Measurements from ENCODE around the gene SERPINB6. TPM values are rescaled to one million over a fixed set of nuclear protein-coding genes. Genes with fewer than 3 reads are reported as not detected.
"Not testable (repeated sequence)": the region's sequence is repeated elsewhere in the genome, so short reads cannot be mapped to it uniquely, and the experiment has no call there.

SERPINB6 gene
- total and polyA plus RNA-seq, 4 donors = 24.0 to 32.4 (median 31.8) TPM

DNA sequence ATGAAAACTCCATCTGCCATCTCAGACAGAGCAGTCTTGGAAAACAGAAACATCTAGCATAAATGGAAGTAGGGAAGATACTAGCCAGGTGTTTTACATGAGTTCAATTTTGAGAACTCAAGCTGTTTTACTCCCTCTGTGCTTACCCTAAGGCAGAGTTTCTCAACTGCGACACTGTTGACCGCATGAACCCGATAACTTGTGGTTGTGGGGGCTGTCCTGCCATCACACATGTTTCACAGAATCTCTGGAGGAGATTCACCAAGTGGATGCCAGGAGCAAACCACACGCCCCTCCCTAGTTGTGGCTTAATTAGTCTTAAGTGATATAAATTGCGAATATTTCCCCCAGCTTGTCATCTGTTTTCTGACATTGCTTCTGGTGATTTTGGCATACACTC, 2.3 kb upstream of the SERPINB6 start:
- no peak overlapping the region for H3K9ac ChIP-seq (ENCODE audit: low read depth in 1 of 2, low read length in 2 of 2)

DNA sequence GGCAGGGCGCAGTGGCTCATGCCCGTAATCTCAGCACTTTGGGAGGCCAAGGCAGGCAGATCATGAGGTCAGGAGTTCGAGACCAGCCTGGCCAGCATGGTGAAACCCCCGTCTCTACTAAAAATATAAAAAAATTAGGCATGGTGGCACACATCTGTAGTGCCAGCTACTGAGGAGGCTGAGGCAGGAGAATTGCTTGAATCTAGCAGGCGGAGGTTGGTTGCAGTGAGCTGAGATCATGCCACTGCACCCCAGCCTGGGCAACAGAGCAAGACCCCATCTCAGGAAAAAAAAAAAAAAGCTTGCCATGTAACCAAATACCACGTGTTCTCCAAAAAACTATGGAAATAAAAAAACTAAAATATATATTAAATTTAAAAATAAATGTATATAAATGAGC, 1.8 kb upstream of the SERPINB6 start:
- WGBS = 97% methylated on average over 6 of the region's 6 CpGs
- not testable (repeated sequence) for H3K27ac ChIP-seq (ENCODE audit: low read depth in 1 of 2, low read length in 2 of 2); H3K4me3 ChIP-seq (ENCODE audit: low read depth in 1 of 3, low read length in 3 of 3)

More for the DNA sequence above, 2.3 kb upstream of the SERPINB6 start:
- Histone ChIP-seq H3K4me1 (ENCODE audit: control insufficient read depth in 4 of 4, insufficient read depth in 4 of 4, low read length in 3 of 4) (peaks cover 3 to 19% (median 7%) of the 10 kb centered on the region in 4 donors), H3K9me3 (ENCODE audit: control insufficient read depth in 4 of 4, low read length in 3 of 4) (no peaks in the 10 kb centered on the region), H3K36me3 (ENCODE audit: control insufficient read depth in 4 of 4, insufficient read depth in 3 of 4, low read depth in 1 of 4, low read length in 3 of 4) (no peaks in the 10 kb centered on the region), H3K27me3 (ENCODE audit: control insufficient read depth in 4 of 4, insufficient read depth in 4 of 4, low read length in 3 of 4) (no peaks in the 10 kb centered on the region), H3K27ac (ENCODE audit: low read depth in 1 of 2, low read length in 2 of 2) (no peak overlapping the region), H3K4me3 (ENCODE audit: low read depth in 1 of 3, low read length in 3 of 3) (no peak overlapping the region)
- no peak for TF ChIP-seq RXRA (IDR thresholded peaks at IDR 0.05)
- TF ChIP-seq RAD21 (IDR thresholded peaks at IDR 0.05) = no peak
- TF ChIP-seq, protein P1, sequence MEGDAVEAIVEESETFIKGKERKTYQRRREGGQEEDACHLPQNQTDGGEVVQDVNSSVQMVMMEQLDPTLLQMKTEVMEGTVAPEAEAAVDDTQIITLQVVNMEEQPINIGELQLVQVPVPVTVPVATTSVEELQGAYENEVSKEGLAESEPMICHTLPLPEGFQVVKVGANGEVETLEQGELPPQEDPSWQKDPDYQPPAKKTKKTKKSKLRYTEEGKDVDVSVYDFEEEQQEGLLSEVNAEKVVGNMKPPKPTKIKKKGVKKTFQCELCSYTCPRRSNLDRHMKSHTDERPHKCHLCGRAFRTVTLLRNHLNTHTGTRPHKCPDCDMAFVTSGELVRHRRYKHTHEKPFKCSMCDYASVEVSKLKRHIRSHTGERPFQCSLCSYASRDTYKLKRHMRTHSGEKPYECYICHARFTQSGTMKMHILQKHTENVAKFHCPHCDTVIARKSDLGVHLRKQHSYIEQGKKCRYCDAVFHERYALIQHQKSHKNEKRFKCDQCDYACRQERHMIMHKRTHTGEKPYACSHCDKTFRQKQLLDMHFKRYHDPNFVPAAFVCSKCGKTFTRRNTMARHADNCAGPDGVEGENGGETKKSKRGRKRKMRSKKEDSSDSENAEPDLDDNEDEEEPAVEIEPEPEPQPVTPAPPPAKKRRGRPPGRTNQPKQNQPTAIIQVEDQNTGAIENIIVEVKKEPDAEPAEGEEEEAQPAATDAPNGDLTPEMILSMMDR (IDR thresholded peaks at IDR 0.05; ENCODE audit: low read depth, low read length, missing input control) = no peak
- no peak for TF ChIP-seq GABPA (IDR thresholded peaks at IDR 0.05 in 1 of 2, conservative IDR thresholded peaks at IDR 0.05 in 1 of 2)
- TF ChIP-seq, protein P2, sequence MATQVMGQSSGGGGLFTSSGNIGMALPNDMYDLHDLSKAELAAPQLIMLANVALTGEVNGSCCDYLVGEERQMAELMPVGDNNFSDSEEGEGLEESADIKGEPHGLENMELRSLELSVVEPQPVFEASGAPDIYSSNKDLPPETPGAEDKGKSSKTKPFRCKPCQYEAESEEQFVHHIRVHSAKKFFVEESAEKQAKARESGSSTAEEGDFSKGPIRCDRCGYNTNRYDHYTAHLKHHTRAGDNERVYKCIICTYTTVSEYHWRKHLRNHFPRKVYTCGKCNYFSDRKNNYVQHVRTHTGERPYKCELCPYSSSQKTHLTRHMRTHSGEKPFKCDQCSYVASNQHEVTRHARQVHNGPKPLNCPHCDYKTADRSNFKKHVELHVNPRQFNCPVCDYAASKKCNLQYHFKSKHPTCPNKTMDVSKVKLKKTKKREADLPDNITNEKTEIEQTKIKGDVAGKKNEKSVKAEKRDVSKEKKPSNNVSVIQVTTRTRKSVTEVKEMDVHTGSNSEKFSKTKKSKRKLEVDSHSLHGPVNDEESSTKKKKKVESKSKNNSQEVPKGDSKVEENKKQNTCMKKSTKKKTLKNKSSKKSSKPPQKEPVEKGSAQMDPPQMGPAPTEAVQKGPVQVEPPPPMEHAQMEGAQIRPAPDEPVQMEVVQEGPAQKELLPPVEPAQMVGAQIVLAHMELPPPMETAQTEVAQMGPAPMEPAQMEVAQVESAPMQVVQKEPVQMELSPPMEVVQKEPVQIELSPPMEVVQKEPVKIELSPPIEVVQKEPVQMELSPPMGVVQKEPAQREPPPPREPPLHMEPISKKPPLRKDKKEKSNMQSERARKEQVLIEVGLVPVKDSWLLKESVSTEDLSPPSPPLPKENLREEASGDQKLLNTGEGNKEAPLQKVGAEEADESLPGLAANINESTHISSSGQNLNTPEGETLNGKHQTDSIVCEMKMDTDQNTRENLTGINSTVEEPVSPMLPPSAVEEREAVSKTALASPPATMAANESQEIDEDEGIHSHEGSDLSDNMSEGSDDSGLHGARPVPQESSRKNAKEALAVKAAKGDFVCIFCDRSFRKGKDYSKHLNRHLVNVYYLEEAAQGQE (IDR thresholded peaks at IDR 0.05) = no peak
- TF ChIP-seq JUND (IDR thresholded peaks at IDR 0.05) = no peak
- TF ChIP-seq, protein P3, sequence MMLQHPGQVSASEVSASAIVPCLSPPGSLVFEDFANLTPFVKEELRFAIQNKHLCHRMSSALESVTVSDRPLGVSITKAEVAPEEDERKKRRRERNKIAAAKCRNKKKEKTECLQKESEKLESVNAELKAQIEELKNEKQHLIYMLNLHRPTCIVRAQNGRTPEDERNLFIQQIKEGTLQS (IDR thresholded peaks at IDR 0.05) = no peak
- TF ChIP-seq HNF4G (IDR thresholded peaks at IDR 0.05) = no peak
- TF ChIP-seq FOXA2 (IDR thresholded peaks at IDR 0.05) = no peak
- no peak for TF ChIP-seq FOXA1 (IDR thresholded peaks at IDR 0.05)
- TF ChIP-seq NR2F2 (IDR thresholded peaks at IDR 0.05) = no peak
- no peak for TF ChIP-seq SP1 (IDR thresholded peaks at IDR 0.05)
- TF ChIP-seq YY1 (IDR thresholded peaks at IDR 0.05) = no peak
- no peak for TF ChIP-seq EGR1 (IDR thresholded peaks at IDR 0.05; ENCODE audit: low read depth in 2 of 2)
- no peak for DNase-seq (ENCODE audit: low spot score)
- WGBS = 82% methylated on average over 5 of the region's 5 CpGs

DNA sequence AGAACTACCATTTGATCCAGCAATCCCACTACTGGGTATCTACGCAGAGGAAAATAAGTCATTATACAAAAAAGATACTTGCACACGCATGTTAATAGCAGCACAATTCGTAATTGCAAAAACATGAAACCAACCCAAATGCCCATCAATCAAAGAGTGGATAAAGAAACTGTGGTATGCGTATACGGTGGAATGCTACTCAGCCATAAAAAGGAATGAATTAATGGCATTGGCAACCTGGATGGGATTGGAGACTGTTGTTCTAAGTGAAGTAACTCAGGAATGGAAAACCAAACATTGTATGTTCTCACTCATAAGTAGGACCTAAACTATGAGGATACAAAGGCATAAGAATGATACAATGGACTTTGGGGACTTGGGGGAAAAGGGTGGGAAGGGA, 1.3 kb upstream of the SERPINB6 start:
- not testable (repeated sequence) for H3K4me3 ChIP-seq (ENCODE audit: low read depth in 1 of 3, low read length in 3 of 3); H3K36me3 ChIP-seq (ENCODE audit: control insufficient read depth in 4 of 4, insufficient read depth in 3 of 4, low read depth in 1 of 4, low read length in 3 of 4); H3K9ac ChIP-seq (ENCODE audit: low read depth in 1 of 2, low read length in 2 of 2); DNase-seq (ENCODE audit: low spot score); H3K27me3 ChIP-seq (ENCODE audit: control insufficient read depth in 4 of 4, insufficient read depth in 4 of 4, low read length in 3 of 4); H3K9me3 ChIP-seq (ENCODE audit: control insufficient read depth in 4 of 4, low read length in 3 of 4); H3K27ac ChIP-seq (ENCODE audit: low read depth in 1 of 2, low read length in 2 of 2)
- peaks cover 3 to 19% (median 7%) of the 10 kb centered on the region in 4 donors for H3K4me1 ChIP-seq (ENCODE audit: control insufficient read depth in 4 of 4, insufficient read depth in 4 of 4, low read length in 3 of 4)
- WGBS = over 99% methylated on average over 5 of the region's 5 CpGs

More for the DNA sequence above, 1.8 kb upstream of the SERPINB6 start:
- not testable (repeated sequence) for H3K9ac ChIP-seq (ENCODE audit: low read depth in 1 of 2, low read length in 2 of 2); DNase-seq (ENCODE audit: low spot score); H3K27me3 ChIP-seq (ENCODE audit: control insufficient read depth in 4 of 4, insufficient read depth in 4 of 4, low read length in 3 of 4); H3K36me3 ChIP-seq (ENCODE audit: control insufficient read depth in 4 of 4, insufficient read depth in 3 of 4, low read depth in 1 of 4, low read length in 3 of 4); H3K9me3 ChIP-seq (ENCODE audit: control insufficient read depth in 4 of 4, low read length in 3 of 4)
- H3K4me1 ChIP-seq (ENCODE audit: control insufficient read depth in 4 of 4, insufficient read depth in 4 of 4, low read length in 3 of 4) = peaks cover 3 to 19% (median 7%) of the 10 kb centered on the region in 4 donors

DNA sequence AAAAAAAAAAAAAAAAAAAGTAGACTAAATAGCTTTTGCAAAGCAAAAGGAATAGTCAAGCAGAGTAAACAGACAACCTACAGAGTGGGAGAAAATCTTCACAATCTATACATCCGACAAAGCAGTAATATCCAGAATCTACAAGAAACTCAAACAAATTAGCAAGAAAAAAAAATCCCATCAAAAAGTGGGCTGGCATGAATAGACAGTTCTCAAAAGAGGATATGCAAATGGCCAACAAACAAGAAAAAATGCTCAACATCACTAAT, 786 bp upstream of the SERPINB6 start:
- 74% methylated on average over 1 of the region's 1 CpG for WGBS
- peak overlapping the region in 2 of 3 donors; percentile 71 to 98 for H3K4me3 ChIP-seq (ENCODE audit: low read depth in 1 of 3, low read length in 3 of 3)
- peak overlapping the region in 1 of 2 donors; percentile 26 for H3K9ac ChIP-seq (ENCODE audit: low read depth in 1 of 2, low read length in 2 of 2)
- not testable (repeated sequence) for H3K9me3 ChIP-seq (ENCODE audit: control insufficient read depth in 4 of 4, low read length in 3 of 4); H3K36me3 ChIP-seq (ENCODE audit: control insufficient read depth in 4 of 4, insufficient read depth in 3 of 4, low read depth in 1 of 4, low read length in 3 of 4); H3K27me3 ChIP-seq (ENCODE audit: control insufficient read depth in 4 of 4, insufficient read depth in 4 of 4, low read length in 3 of 4); DNase-seq (ENCODE audit: low spot score)
- H3K27ac ChIP-seq (ENCODE audit: low read depth in 1 of 2, low read length in 2 of 2) = peak overlapping the region; percentile 92 to 95
- H3K4me1 ChIP-seq (ENCODE audit: control insufficient read depth in 4 of 4, insufficient read depth in 4 of 4, low read length in 3 of 4) = peaks cover 3 to 19% (median 7%) of the 10 kb centered on the region in 4 donors
